SK-N-MC (cell line): ENCODE measurements around the gene FBXO22.

Experiments used
- EZH2 ChIP-seq: fragments of 200-600 bp; sonication (generic); IDR thresholded peaks from one replicate; pipeline ENCODE4 v1.6.1; 2017; ENCODE audit warnings: antibody characterized with exemption
- FOXP2 ChIP-seq: optimal IDR thresholded peaks from 2 replicates; pipeline ENCODE3; 2011; ENCODE audit warnings: mild to moderate bottlenecking, moderate library complexity; ENCODE audit not compliant: insufficient read depth; ENCODE audit errors: extremely low read length, control extremely low read depth

GRCh38 chr15:75872403-75872990 lies 31.2 kb upstream of the FBXO22 start:
- TF ChIP-seq FOXP2 (no peak), EZH2 (no peak)
